C4-2B (cell line): ENCODE measurements around the gene PEMT.

Source experiments
- CTCF ChIP-seq: fragments of 450-650 bp; conservative IDR thresholded peaks from 2 replicates; pipeline ENCODE4 v1.5.1; 2017; ENCODE audit warnings: mild to moderate bottlenecking
- ZFX ChIP-seq: fragments of 450-650 bp; IDR thresholded peaks from 2 replicates; pipeline ENCODE4 v1.6.1; 2017

GRCh38 chr17:17509601-17510425 is 81.7 kb downstream of the PEMT start:
- TF ChIP-seq CTCF (no peak), ZFX (no peak)
